WI38 (cell line): ENCODE data around the gene ZNF281.
"Not testable (repeated sequence)": the region's sequence is repeated elsewhere in the genome, so short reads cannot be mapped to it uniquely, and the experiment has no call there.

Source experiments
- H3K4me3 ChIP-seq: 2 replicates; pipeline ENCODE4 v1.5.1; 2011; ENCODE audit warnings: low read depth, mild to moderate bottlenecking, control low read depth, low read length
- CTCF ChIP-seq: IDR thresholded peaks from 2 replicates; pipeline ENCODE4 v1.5.1; 2012; ENCODE audit warnings: low read depth, mild to moderate bottlenecking, control low read depth, low read length

The ZNF281 gene

DNA sequence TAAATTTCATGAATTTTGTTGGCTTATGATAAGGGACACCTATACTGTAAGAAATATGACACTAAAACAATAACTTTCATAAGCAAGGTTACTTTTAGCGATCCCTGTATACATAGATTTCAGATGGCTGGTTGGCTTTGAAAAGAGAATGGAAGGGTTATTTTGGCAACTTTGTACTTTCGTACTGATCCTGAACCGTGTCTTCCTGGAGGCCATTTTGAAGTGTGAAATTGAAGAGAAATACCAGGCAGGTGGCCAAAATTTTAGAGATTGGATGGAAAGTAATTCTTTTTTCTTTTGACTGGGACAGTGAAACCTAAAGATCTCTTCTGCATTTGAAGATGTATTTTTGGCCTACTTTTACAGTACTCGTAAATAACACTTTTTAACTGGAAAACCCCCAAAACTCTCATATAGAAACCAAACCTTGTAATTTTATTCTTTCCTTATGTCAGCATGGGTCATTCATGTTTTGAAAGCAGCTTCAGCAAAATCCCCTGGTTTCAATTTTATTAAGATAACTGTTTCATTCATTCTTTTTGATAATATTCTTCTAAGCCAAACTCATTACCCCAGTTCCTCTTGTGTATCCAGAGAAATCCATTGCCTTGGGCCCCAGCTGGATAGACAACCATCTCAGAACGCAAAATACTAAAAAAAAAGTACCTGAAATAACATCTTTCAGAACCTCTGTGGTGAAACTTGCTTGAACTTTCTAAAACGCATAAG is 38.4 kb upstream of the ZNF281 start:
- TF ChIP-seq CTCF, result no peak

GRCh38 chr1:200445213-200445612 is 35.4 kb upstream of the ZNF281 start:
- H3K4me3 ChIP-seq, result no peak overlapping the region

More for the DNA sequence above, 38.4 kb upstream of the ZNF281 start:
- no peak overlapping the region for H3K4me3 ChIP-seq

GRCh38 chr1:200444478-200444877 is 34.6 kb upstream of the ZNF281 start:
- no peak for TF ChIP-seq CTCF
- H3K4me3 ChIP-seq, result no peak overlapping the region

More at GRCh38 chr1:200445213-200445612, 35.4 kb upstream of the ZNF281 start:
- TF ChIP-seq CTCF, result no peak

GRCh38 chr1:200443860-200444259 is 34.0 kb upstream of the ZNF281 start:
- no peak for TF ChIP-seq CTCF
- no peak overlapping the region for H3K4me3 ChIP-seq

DNA sequence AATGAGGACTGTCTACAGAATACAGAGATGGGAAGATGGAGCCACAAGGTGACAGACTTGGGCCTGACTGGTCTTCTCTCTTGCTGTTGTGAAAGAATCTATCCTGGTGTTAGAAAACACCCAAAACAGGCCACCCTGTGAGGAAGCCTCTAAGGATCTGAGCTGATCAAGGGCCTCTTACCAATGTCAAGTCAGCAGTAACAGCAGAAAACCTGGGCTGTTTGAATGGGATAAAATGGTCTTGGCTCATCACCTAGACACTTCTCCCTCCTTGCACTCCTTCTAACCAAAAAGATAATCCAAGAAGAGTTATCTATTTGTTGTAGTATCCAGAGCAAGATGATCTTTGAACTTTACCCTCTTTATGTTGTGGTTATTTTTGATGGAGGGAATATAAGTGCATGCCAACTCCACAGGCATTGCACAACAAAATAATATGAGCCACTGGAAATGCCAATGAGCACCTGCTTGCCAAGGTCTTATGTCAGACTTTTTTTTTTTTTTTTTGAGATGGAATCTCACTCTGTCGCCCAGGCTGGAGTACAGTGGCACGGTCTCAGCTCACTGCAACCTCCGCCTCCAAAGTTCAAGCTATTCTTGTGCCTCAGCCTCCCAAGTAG is 32.8 kb upstream of the ZNF281 start:
- H3K4me3 ChIP-seq, result no peak overlapping the region
- no peak for TF ChIP-seq CTCF

GRCh38 chr1:200442023-200442422 is 32.2 kb upstream of the ZNF281 start:
- no peak overlapping the region for H3K4me3 ChIP-seq
- no peak for TF ChIP-seq CTCF

DNA sequence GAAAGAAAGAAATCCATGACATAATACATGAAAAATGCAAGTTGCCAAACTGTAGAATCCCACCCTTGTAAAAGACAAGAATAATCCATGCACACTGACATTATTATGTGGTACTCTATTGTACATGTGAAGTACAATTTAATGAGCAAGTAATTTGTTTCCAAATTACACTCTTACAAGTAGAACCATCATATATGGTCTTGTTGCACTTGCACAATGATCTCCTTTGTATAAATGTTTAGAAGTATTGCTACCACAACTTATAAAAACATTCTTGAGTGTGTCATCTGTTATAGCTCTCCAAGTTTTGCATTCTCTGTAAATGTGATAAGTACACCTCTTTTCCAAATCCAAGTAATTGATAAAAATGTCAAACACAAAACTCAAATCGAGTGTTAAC is 29.1 kb upstream of the ZNF281 start:
- no peak for TF ChIP-seq CTCF
- H3K4me3 ChIP-seq, result no peak overlapping the region

- not testable (repeated sequence) for H3K4me3 ChIP-seq
Observed at GRCh38 chr1:200438413-200438812, 28.6 kb upstream of the ZNF281 start.
